ENCODE measurements around the gene TRERF1.

DNA sequence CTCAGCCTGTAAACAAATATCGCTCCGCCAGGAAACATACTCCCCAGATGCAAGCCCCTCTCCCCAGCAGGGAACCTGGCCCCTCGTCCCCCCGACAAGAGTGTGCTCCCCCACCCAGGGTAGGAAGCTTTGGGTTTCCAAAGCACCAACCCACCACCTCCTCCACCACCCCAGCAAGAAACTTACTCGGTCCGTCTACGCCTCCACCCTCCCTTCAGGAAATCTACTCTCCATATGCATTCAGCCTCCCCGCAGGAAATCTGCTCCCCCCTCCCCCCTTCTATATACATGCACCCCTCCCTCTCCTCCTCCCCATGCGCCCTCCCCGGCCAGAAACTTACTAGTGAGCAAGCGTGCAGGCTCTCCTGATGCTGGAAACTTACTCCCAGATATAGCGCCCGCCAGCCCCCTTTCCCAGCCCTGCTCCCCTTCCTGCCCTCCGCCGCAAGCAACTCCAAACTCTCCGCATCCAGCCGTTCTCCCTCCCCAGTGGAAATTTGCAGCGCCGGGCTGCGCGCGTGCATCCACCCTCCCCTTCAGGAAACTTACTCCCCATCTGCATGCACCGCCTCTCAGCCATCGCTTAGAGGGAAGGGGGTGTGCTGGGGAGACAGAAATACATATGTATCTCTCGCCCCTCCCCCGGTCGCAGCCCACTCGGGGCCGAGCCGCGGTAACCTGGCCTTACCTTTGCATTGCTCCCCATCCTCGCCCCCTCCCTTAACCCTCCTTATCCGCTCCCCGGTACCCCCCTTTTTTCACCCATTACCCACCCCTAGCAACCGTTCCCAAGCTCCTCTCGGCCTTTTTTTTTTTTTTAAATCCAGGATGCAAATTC is at the start of gene TRERF1:
- TF ChIP-seq, protein P1, sequence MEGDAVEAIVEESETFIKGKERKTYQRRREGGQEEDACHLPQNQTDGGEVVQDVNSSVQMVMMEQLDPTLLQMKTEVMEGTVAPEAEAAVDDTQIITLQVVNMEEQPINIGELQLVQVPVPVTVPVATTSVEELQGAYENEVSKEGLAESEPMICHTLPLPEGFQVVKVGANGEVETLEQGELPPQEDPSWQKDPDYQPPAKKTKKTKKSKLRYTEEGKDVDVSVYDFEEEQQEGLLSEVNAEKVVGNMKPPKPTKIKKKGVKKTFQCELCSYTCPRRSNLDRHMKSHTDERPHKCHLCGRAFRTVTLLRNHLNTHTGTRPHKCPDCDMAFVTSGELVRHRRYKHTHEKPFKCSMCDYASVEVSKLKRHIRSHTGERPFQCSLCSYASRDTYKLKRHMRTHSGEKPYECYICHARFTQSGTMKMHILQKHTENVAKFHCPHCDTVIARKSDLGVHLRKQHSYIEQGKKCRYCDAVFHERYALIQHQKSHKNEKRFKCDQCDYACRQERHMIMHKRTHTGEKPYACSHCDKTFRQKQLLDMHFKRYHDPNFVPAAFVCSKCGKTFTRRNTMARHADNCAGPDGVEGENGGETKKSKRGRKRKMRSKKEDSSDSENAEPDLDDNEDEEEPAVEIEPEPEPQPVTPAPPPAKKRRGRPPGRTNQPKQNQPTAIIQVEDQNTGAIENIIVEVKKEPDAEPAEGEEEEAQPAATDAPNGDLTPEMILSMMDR (IDR thresholded peaks at IDR 0.05): no peak
- TF ChIP-seq POLR2A (IDR thresholded peaks at IDR 0.05): peak; percentile 4

Data from transverse colon (tissue), 3 donors.